Transverse colon (tissue), 4 donors: ENCODE measurements around the gene VPS13C. TPM values are rescaled to one million over a fixed set of nuclear protein-coding genes. Genes with fewer than 3 reads are reported as not detected.

Experiments
- DNase-seq: peaks from one replicate; pipeline ENCODE4 v3.0.0-alpha.2; 2019
- H3K27ac ChIP-seq, 4 donors: fragments of 200-600 bp; sonication (generic); 2 replicates each; pipeline ENCODE4 v1.5.1; 2016 to 2018; ENCODE audit warnings: inconsistent platforms in 4 of 4
- H3K27me3 ChIP-seq: fragments of 200-600 bp; sonication (generic); 2 replicates; pipeline ENCODE4 v1.5.1; 2017; ENCODE audit warnings: inconsistent platforms
- H3K36me3 ChIP-seq, 4 donors: fragments of 200-600 bp; sonication (generic); 2 replicates each; pipeline ENCODE4 v1.5.1; 2017 to 2019; ENCODE audit warnings: inconsistent platforms in 4 of 4
- H3K4me1 ChIP-seq, 4 donors: fragments of 200-600 bp; sonication (generic); 2 replicates each; pipeline ENCODE4 v1.5.1; 2017 to 2020; ENCODE audit warnings: inconsistent platforms in 4 of 4
- H3K4me3 ChIP-seq, 4 donors: fragments of 200-600 bp; sonication (generic); 1 replicate in 1 of 4; 2 replicates in 3 of 4; pipeline versions ENCODE4 v1.5.1 to v1.6.1; 2017 to 2019; ENCODE audit warnings: inconsistent platforms in 4 of 4
- H3K9me3 ChIP-seq, 2 donors: fragments of 200-600 bp; sonication (generic); 2 replicates each; pipeline ENCODE4 v1.5.1; 2017 to 2019; ENCODE audit warnings: inconsistent platforms in 2 of 2
- EP300 ChIP-seq: sonication (generic); formaldehyde crosslinking; IDR thresholded peaks from one replicate; pipeline ENCODE4 v1.6.1; 2017; ENCODE audit warnings: antibody characterized with exemption, low read depth
- POLR2A ChIP-seq: fragments of 450-650 bp; IDR thresholded peaks from one replicate; pipeline ENCODE4 v1.6.1; 2016; ENCODE audit warnings: antibody characterized with exemption, mild to moderate bottlenecking, moderate library complexity
- POLR2AphosphoS5 ChIP-seq, 3 donors: sonication (generic); formaldehyde crosslinking; IDR thresholded peaks; one replicate each; pipeline ENCODE4 v1.6.1; 2016; ENCODE audit warnings: antibody characterized with exemption in 3 of 3
- WGBS, 2 donors: methylation state at CpG; one replicate each; pipeline ENCODE4 v1.1.5; 2018; ENCODE audit warnings: low coverage in 1 of 2; 5-methylcytosine and 5-hydroxymethylcytosine counted together
- in situ Hi-C, 4 donors: fragments of 200-750 bp; cut with MboI; loops; one replicate each; pipeline versions ENCODE4 v1.15.0 to v1.15.1; 2017; ENCODE audit warnings: low sequenced_read_pairs in 3 of 4, low pct_ligation_motif_present in 1 of 4, low pct_unique_long_range_greater_than_20kb in 1 of 4
- intact Hi-C: fragments of 100-400 bp; cut with DNase I; formaldehyde crosslinking; loops from one replicate; pipeline ENCODE4 v1.15.1; 2023; ENCODE audit warnings: low total_unique reads
- total RNA-seq, 4 donors: library from RNA; depleted of rRNA; stranded (reverse); fragments of >200 nt; gene quantifications; one replicate each; pipeline ENCODE4 v1.1.0, GENCODE V29; 2016
- TF ChIP-seq, protein P1 (sequence below), 5 experiments: fragments of 200-600 bp in 3 of 5; fragments of 450-650 bp in 2 of 5; sonication (generic) in 3 of 5; IDR thresholded peaks; 1 replicate in 2 of 5; 2 replicates in 3 of 5; pipeline ENCODE4 v1.5.1; 2016 to 2017; ENCODE audit warnings: antibody characterized with exemption in 5 of 5, inconsistent platforms in 3 of 5, mild to moderate bottlenecking in 2 of 5, moderate library complexity in 1 of 5

VPS13C gene
- total RNA-seq, 4 donors from 2014 or later: 48.3 to 105 (median 73.2) TPM

DNA sequence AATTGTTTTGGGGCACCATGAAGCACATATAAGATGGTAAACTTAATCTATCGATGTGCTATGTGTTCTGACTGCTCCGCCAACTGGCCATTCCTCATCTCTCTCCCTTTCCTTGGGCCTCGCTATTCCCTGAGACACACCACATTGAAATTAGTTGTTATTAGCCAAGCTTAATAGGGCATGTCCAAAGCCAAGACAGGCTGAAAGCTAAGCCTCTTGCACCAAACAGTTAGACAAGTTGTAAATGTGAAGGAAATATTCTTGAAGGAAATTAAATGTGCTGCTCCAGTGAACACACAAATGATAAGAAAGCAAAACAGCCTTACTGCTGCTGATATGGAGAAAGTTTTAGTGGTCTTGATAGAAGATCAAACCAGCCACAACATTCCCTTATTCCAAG, 45.8 kb upstream of the VPS13C start:
- Histone ChIP-seq H3K27me3 (no peaks in the 10 kb centered on the region), H3K9me3 (no peaks in the 10 kb centered on the region), H3K4me1 (peaks cover 7 to 20% (median 16%) of the 10 kb centered on the region in 4 donors), H3K4me3 (no peak overlapping the region), H3K27ac (no peak overlapping the region), H3K36me3 (no peaks in the 10 kb centered on the region)
- in situ Hi-C loops (no loop called here), intact Hi-C loops (no loop called here)
- TF ChIP-seq, protein P1, sequence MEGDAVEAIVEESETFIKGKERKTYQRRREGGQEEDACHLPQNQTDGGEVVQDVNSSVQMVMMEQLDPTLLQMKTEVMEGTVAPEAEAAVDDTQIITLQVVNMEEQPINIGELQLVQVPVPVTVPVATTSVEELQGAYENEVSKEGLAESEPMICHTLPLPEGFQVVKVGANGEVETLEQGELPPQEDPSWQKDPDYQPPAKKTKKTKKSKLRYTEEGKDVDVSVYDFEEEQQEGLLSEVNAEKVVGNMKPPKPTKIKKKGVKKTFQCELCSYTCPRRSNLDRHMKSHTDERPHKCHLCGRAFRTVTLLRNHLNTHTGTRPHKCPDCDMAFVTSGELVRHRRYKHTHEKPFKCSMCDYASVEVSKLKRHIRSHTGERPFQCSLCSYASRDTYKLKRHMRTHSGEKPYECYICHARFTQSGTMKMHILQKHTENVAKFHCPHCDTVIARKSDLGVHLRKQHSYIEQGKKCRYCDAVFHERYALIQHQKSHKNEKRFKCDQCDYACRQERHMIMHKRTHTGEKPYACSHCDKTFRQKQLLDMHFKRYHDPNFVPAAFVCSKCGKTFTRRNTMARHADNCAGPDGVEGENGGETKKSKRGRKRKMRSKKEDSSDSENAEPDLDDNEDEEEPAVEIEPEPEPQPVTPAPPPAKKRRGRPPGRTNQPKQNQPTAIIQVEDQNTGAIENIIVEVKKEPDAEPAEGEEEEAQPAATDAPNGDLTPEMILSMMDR (IDR thresholded peaks at IDR 0.05): no peak
- TF ChIP-seq POLR2A: no peak
- no peak for TF ChIP-seq EP300
- no peak for TF ChIP-seq POLR2AphosphoS5 (IDR thresholded peaks at IDR 0.05)
- 96% methylated on average over 3 of the region's 3 CpGs; no CpG with 5 or more reads in 1 of the 2 donors for WGBS, 2 donors
- no peak for DNase-seq

DNA sequence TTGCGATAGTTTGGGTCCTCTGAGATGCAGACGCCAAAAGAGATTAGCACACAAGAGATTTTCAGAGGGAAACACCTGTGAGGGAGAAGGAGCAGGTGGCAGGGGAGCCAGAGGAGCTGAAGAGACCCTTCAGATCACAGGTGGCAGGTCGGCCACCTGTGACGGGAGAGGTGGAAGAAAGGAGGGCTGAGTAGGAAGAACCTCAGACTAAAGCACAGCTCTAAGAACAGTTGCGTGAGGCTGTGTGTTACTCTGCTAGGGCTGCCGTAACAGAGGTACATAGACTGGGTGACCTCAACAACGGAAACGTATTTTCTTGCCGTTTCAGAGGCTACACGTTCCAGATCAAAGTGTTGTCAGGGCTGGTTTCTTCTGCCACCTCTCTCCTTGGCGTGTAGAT, 45.0 kb upstream of the VPS13C start:
- 84 to 91% methylated on average over 11 of the region's 11 CpGs for WGBS, 2 donors
- DNase-seq: no peak
- in situ Hi-C loops: no loop called here
- H3K9me3 ChIP-seq: no peaks in the 10 kb centered on the region
- TF ChIP-seq POLR2AphosphoS5 (IDR thresholded peaks at IDR 0.05): no peak
- TF ChIP-seq EP300: no peak
- TF ChIP-seq, protein P1 (IDR thresholded peaks at IDR 0.05): no peak
- no peak for TF ChIP-seq POLR2A
- no peak overlapping the region for H3K27ac ChIP-seq
- H3K27me3 ChIP-seq: no peaks in the 10 kb centered on the region
- peaks cover 5 to 15% (median 14%) of the 10 kb centered on the region in 4 donors for H3K4me1 ChIP-seq
- intact Hi-C loops: no loop called here
- no peaks in the 10 kb centered on the region for H3K36me3 ChIP-seq
- no peak overlapping the region for H3K4me3 ChIP-seq

DNA sequence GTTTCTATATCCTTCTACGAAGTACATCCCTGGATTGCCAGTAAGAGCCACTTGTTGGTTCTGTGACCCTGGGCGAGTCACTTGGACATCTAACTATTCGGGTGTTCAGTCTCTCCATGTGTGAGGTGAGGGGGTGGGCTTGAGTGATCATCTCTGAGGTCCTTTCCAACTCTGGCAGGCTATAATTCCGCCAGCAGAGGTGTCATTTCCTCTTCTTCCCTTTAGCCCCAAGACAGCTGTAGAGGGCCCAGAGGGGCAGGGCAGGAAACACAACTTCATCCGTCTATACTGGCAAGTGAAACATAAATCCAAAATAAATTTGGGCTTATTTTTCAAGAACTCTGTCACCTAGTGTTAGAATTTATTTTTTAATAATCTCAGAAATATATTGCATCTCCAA, 44.6 kb upstream of the VPS13C start:
- Histone ChIP-seq H3K27me3 (no peaks in the 10 kb centered on the region), H3K27ac (no peak overlapping the region), H3K4me3 (no peak overlapping the region), H3K36me3 (no peaks in the 10 kb centered on the region), H3K4me1 (peaks cover under 1 to 11% (median 10%) of the 10 kb centered on the region in 4 donors), H3K9me3 (no peaks in the 10 kb centered on the region)
- TF ChIP-seq POLR2AphosphoS5 (IDR thresholded peaks at IDR 0.05) (no peak), POLR2A (no peak), EP300 (no peak)
- TF ChIP-seq, protein P1 (IDR thresholded peaks at IDR 0.05): no peak
- intact Hi-C loops (no loop called here), in situ Hi-C loops (no loop called here)
- DNase-seq: no peak
- WGBS, 2 donors: 68 to 85% methylated on average over 4 to 5 of the region's 5 CpGs

DNA sequence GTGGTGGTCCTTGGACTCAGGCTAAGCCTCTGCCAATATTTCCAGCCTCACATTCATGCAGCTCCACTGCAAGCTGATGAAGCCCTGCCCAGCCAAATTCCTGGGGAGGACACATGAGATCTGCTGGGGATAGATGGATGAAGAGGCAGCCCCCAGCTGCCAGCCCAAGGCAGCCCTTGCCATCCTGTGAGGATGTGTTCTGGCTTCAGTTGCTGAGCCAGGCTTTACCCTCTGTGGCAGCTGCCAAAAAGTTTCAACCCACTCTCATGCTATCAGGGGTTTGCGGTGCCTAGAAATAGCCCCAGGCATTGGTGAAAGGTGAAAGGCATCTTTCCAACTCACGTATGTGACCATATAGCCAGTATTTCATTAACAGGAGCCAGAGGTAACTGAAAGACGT, 44.2 kb upstream of the VPS13C start:
- no peaks in the 10 kb centered on the region for H3K27me3 ChIP-seq
- intact Hi-C loops (no loop called here), in situ Hi-C loops (no loop called here)
- DNase-seq: no peak
- H3K9me3 ChIP-seq: no peaks in the 10 kb centered on the region
- H3K36me3 ChIP-seq: no peaks in the 10 kb centered on the region
- no peak overlapping the region for H3K4me3 ChIP-seq
- 50 to 88% methylated on average over 1 to 3 of the region's 3 CpGs for WGBS, 2 donors
- no peak overlapping the region for H3K27ac ChIP-seq
- TF ChIP-seq POLR2A (no peak), POLR2AphosphoS5 (IDR thresholded peaks at IDR 0.05) (no peak), EP300 (no peak)
- TF ChIP-seq, protein P1 (IDR thresholded peaks at IDR 0.05): no peak
- peaks cover 0 to 10% (median 5%) of the 10 kb centered on the region in 4 donors for H3K4me1 ChIP-seq
